ENCODE results near the gene PDE4D.

Gene PDE4D

DNA sequence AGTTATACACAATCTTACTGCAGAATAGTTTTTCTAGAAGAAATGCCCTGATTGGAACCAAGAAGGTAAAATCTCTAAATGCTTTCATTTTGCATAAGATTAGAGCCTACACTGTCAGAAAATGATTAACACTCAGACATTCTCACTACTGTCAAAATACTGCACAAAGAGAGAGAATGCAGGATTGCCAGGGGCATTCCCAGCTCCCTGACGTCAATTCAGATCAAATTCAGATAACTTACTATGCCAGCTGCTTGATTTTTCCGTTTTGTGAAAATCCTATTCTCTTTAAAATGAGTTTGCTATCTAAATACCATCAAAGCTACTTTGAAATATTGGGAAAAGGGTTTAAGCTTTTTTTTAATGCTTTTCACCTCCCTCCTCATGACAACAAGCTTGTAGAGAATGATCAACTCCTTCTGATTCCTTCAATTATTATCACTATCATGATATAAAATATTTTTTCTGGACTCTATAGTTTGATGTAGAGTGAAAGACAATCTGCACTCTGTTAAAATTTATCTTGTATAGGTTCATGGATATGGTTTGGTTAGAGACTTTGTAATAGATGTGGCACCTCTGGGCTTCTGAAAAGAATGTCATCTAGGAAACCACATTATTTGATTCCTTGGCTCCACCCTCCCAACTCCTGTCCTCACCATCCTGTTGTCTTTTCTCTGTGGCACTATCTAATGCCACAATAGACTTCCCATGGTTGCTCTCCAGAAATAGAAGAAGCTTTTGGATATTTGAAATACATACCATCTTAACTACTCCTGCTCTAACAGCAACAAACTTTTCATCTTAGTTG lies 407.7 kb downstream of the PDE4D start:
- TF ChIP-seq TAF1 (IDR thresholded peaks at IDR 0.05; ENCODE audit: low read depth, low read length) (no peak), SPI1 (IDR thresholded peaks at IDR 0.05; ENCODE audit: low read depth, low read length) (no peak), POLR2A (IDR thresholded peaks at IDR 0.05; ENCODE audit: low read depth, low read length) (no peak), POU2F2 (IDR thresholded peaks at IDR 0.05; ENCODE audit: low read depth, low read length) (no peak), PAX5 (IDR thresholded peaks at IDR 0.05; ENCODE audit: insufficient read depth, low read length, severe bottlenecking) (no peak), POLR2AphosphoS5 (IDR thresholded peaks at IDR 0.05; ENCODE audit: low read depth, low read length) (no peak)
- no peak for FAIRE-seq
- DNase-seq (ENCODE audit: insufficient read length, low spot score): no peak

GRCh38 chr5:59485107-59485506 lies 408.4 kb downstream of the PDE4D start:
- TF ChIP-seq POU2F2 (IDR thresholded peaks at IDR 0.05; ENCODE audit: low read depth, low read length): no peak
- TF ChIP-seq TAF1 (IDR thresholded peaks at IDR 0.05; ENCODE audit: low read depth, low read length): no peak
- TF ChIP-seq POLR2A (IDR thresholded peaks at IDR 0.05; ENCODE audit: low read depth, low read length): no peak
- no peak for TF ChIP-seq SPI1 (IDR thresholded peaks at IDR 0.05; ENCODE audit: low read depth, low read length)
- FAIRE-seq (no peak), DNase-seq (ENCODE audit: insufficient read length, low spot score) (no peak)

GRCh38 chr5:59484618-59485017 lies 408.9 kb downstream of the PDE4D start:
- DNase-seq (ENCODE audit: insufficient read length, low spot score): no peak
- FAIRE-seq: no peak
- TF ChIP-seq SPI1 (IDR thresholded peaks at IDR 0.05; ENCODE audit: low read depth, low read length): no peak
- no peak for TF ChIP-seq TAF1 (IDR thresholded peaks at IDR 0.05; ENCODE audit: low read depth, low read length)
- TF ChIP-seq POLR2A (IDR thresholded peaks at IDR 0.05; ENCODE audit: low read depth, low read length): no peak
- no peak for TF ChIP-seq POU2F2 (IDR thresholded peaks at IDR 0.05; ENCODE audit: low read depth, low read length)
- TF ChIP-seq POLR2AphosphoS5 (IDR thresholded peaks at IDR 0.05; ENCODE audit: low read depth, low read length): no peak
- TF ChIP-seq PAX5 (IDR thresholded peaks at IDR 0.05; ENCODE audit: insufficient read depth, low read length, severe bottlenecking): no peak

DNA sequence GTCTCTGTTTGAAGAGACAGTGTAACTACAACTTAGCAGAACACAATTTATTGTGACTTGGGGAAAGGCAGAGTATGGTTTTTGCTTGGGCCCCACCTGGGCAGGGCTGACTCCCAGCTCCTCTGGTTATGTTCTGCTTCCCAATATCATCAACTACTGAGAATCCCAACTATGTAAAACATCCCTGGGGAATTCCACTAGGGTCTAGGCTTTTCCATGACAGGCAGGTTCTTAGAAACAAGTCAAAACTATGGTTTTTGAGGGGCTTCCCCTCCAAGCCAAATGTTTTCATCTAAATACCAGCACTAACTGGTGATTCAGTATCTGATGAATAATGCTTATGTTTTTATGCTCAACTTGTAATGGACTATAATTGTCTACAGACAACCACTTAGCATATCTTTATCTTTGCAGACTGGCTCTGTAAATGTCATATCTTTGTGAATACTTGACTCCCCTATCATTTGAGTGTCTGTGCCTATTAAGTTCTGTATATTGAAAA lies 409.5 kb downstream of the PDE4D start:
- no peak for TF ChIP-seq TAF1 (IDR thresholded peaks at IDR 0.05; ENCODE audit: low read depth, low read length)
- no peak for TF ChIP-seq POU2F2 (IDR thresholded peaks at IDR 0.05; ENCODE audit: low read depth, low read length)
- no peak for TF ChIP-seq PAX5 (IDR thresholded peaks at IDR 0.05; ENCODE audit: insufficient read depth, low read length, severe bottlenecking)
- no peak for TF ChIP-seq SPI1 (IDR thresholded peaks at IDR 0.05; ENCODE audit: low read depth, low read length)
- TF ChIP-seq POLR2AphosphoS5 (IDR thresholded peaks at IDR 0.05; ENCODE audit: low read depth, low read length): no peak
- TF ChIP-seq POLR2A (IDR thresholded peaks at IDR 0.05; ENCODE audit: low read depth, low read length): no peak
- no peak for FAIRE-seq
- DNase-seq (ENCODE audit: insufficient read length, low spot score): no peak

DNA sequence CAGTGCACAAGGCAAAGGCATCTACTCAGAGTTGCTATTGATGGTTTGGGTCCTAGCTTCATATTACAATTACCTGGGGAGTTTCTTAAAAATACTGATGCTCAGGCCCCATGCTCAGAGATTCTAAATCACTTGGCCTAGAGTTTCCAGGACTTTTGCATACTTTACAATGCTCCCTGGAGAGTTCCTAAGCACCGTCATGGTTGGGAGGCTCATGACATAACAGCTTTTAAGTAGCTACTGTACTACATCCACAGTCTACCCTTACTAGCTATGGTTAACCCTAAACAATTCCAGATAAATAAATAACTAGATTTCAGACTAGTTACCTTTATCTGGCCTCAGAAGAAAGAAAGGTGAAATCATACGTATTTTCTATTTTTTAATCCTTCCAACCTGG lies 414.4 kb downstream of the PDE4D start:
- no peak for TF ChIP-seq POLR2A (IDR thresholded peaks at IDR 0.05; ENCODE audit: low read depth, low read length)
- no peak for TF ChIP-seq POU2F2 (IDR thresholded peaks at IDR 0.05; ENCODE audit: low read depth, low read length)
- no peak for TF ChIP-seq POLR2AphosphoS5 (IDR thresholded peaks at IDR 0.05; ENCODE audit: low read depth, low read length)
- TF ChIP-seq SPI1 (IDR thresholded peaks at IDR 0.05; ENCODE audit: low read depth, low read length): no peak
- no peak for TF ChIP-seq PAX5 (IDR thresholded peaks at IDR 0.05; ENCODE audit: insufficient read depth, low read length, severe bottlenecking)
- no peak for TF ChIP-seq TAF1 (IDR thresholded peaks at IDR 0.05; ENCODE audit: low read depth, low read length)
- FAIRE-seq: no peak
- DNase-seq (ENCODE audit: insufficient read length, low spot score): no peak

DNA sequence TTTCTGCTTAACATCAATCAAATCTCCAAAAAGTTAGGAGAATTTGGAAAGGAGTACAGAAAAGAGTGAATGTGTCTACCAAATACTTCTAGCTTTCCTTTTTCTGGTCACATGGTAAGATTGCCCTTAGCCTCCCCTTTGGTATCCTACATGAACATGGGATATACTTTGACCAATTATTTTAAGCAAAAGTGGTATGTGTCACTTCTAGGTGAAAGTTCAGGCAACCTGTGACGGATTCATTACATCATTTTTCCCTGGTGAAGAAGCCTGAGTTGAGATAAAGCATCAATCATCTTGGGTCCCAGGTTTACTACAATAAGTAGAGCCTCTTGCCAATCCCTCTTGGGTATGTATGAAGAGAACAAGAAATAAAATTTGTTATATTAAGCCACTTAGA lies 419.2 kb downstream of the PDE4D start:
- no peak for FAIRE-seq
- no peak for TF ChIP-seq SPI1 (IDR thresholded peaks at IDR 0.05; ENCODE audit: low read depth, low read length)
- TF ChIP-seq PAX5 (IDR thresholded peaks at IDR 0.05; ENCODE audit: insufficient read depth, low read length, severe bottlenecking): no peak
- no peak for DNase-seq (ENCODE audit: insufficient read length, low spot score)

DNA sequence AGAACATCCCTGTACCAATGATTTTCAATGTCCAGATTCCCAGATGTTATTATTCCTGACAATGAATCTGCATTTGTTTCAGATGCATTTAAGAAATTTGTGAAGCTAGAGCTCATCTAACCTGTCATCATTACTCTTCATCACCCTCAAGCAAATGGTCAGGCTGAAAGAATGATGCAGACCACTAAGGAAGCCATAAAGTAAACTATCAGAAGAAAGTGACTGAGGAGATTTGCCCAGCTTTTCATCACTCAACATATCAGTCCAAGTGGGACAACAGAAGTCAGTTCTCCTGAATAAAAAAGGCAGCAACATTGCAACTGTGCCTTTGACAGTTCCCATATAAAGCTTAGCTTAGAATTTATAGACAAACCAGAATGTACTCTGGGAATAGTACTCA lies 419.9 kb downstream of the PDE4D start:
- no peak for DNase-seq (ENCODE audit: insufficient read length, low spot score)
- TF ChIP-seq POU2F2 (IDR thresholded peaks at IDR 0.05; ENCODE audit: low read depth, low read length) (no peak), POLR2AphosphoS5 (IDR thresholded peaks at IDR 0.05; ENCODE audit: low read depth, low read length) (no peak), PAX5 (IDR thresholded peaks at IDR 0.05; ENCODE audit: insufficient read depth, low read length, severe bottlenecking) (no peak)
- FAIRE-seq: no peak

GRCh38 chr5:59471463-59471862 lies 422.1 kb downstream of the PDE4D start:
- DNase-seq (ENCODE audit: insufficient read length, low spot score): no peak
- no peak for FAIRE-seq
- TF ChIP-seq TAF1 (IDR thresholded peaks at IDR 0.05; ENCODE audit: low read depth, low read length) (no peak), SPI1 (IDR thresholded peaks at IDR 0.05; ENCODE audit: low read depth, low read length) (no peak), PAX5 (IDR thresholded peaks at IDR 0.05; ENCODE audit: insufficient read depth, low read length, severe bottlenecking) (no peak), POLR2A (IDR thresholded peaks at IDR 0.05; ENCODE audit: low read depth, low read length) (no peak), POLR2AphosphoS5 (IDR thresholded peaks at IDR 0.05; ENCODE audit: low read depth, low read length) (no peak), POU2F2 (IDR thresholded peaks at IDR 0.05; ENCODE audit: low read depth, low read length) (no peak)

- DNase-seq (ENCODE audit: insufficient read length, low spot score): no peak
- no peak for FAIRE-seq
- TF ChIP-seq TAF1 (IDR thresholded peaks at IDR 0.05; ENCODE audit: low read depth, low read length) (no peak), POLR2A (IDR thresholded peaks at IDR 0.05; ENCODE audit: low read depth, low read length) (no peak), POLR2AphosphoS5 (IDR thresholded peaks at IDR 0.05; ENCODE audit: low read depth, low read length) (no peak), PAX5 (IDR thresholded peaks at IDR 0.05; ENCODE audit: insufficient read depth, low read length, severe bottlenecking) (no peak), SPI1 (IDR thresholded peaks at IDR 0.05; ENCODE audit: low read depth, low read length) (no peak), POU2F2 (IDR thresholded peaks at IDR 0.05; ENCODE audit: low read depth, low read length) (no peak)
Measured at GRCh38 chr5:59467969-59468368, 425.6 kb downstream of the PDE4D start.

DNA sequence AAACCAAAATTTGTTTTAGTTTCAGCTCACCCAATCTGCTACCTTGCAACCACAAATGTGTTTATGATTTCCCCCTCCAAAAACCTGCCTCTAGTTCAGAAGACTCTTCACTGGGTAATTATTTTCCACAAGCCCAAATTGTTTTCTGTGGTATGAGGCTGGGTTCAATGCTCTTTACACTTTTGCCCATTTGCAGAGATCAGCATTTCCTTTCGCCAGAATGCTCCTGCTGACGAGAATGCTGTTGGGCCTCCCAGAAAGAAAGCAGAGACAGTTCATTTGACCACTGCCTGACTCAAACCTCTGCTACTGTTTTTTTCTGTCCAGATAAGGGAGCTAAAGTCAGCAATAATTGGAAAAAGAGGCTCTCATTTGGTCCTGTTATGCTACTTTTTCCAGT lies 427.3 kb downstream of the PDE4D start:
- no peak for DNase-seq (ENCODE audit: insufficient read length, low spot score)
- TF ChIP-seq POLR2A (IDR thresholded peaks at IDR 0.05; ENCODE audit: low read depth, low read length) (no peak), TAF1 (IDR thresholded peaks at IDR 0.05; ENCODE audit: low read depth, low read length) (no peak)
- no peak for FAIRE-seq
